D721Med (cell line): ENCODE data around the gene GCSH.

ENCODE experiments used
- DNase-seq: peaks from one replicate; pipeline ENCODE4 v3.0.0; 2011; ENCODE audit warnings: low spot score; ENCODE audit not compliant: insufficient read length
- FAIRE-seq: peaks from 2 replicates; lab custom pipeline; 2011; peaks lifted over from hg19 to GRCh38; lab: Jason Lieb, UNC
- CTCF ChIP-seq: IDR thresholded peaks from 2 replicates; pipeline ENCODE4 v1.5.1; 2012; ENCODE audit warnings: mild to moderate bottlenecking, control low read depth; ENCODE audit not compliant: insufficient read depth; ENCODE audit errors: missing control alignments

The GCSH gene

GRCh38 chr16:81070979-81071378, 25.2 kb downstream of the GCSH start:
- DNase-seq, result no peak
- no peak for FAIRE-seq
- TF ChIP-seq CTCF, result no peak

GRCh38 chr16:81069063-81069462, 27.1 kb downstream of the GCSH start:
- TF ChIP-seq CTCF, result no peak
- DNase-seq, result no peak
- FAIRE-seq, result no peak

- DNase-seq (no peak), FAIRE-seq (no peak)
- TF ChIP-seq CTCF, result no peak
Observed at GRCh38 chr16:81067166-81067565, 29.0 kb downstream of the GCSH start.

GRCh38 chr16:81066681-81067080, 29.5 kb downstream of the GCSH start:
- FAIRE-seq, result no peak

GRCh38 chr16:81061871-81062608, 34.2 kb downstream of the GCSH start:
- DNase-seq (no peak), FAIRE-seq (no peak)
- no peak for TF ChIP-seq CTCF

More at GRCh38 chr16:81066681-81067080, 29.5 kb downstream of the GCSH start:
- TF ChIP-seq CTCF, result no peak
- no peak for DNase-seq

- FAIRE-seq, result no peak
Observed at GRCh38 chr16:81061307-81061640, 34.9 kb downstream of the GCSH start.

More at GRCh38 chr16:81061307-81061640, 34.9 kb downstream of the GCSH start:
- TF ChIP-seq CTCF, result no peak
- DNase-seq, result no peak
